Smooth muscle cell (in vitro differentiated cells): ENCODE results near the gene SPAG7. TPM values are rescaled to one million over a fixed set of nuclear protein-coding genes. Genes with fewer than 3 reads are reported as not detected.

Experiments used
- DNase-seq: peaks from one replicate; lab custom pipeline; 2025; ENCODE audit not compliant: unreplicated experiment; lab: John Stamatoyannopoulos, UW
- H2AFZ ChIP-seq: fragments of 200-600 bp; sonication (generic); 2 replicates; pipeline ENCODE4 v1.6.0; 2016; ENCODE audit warnings: antibody characterized with exemption, low read depth, mild to moderate bottlenecking
- H3F3A ChIP-seq: fragments of 200-600 bp; sonication (generic); 2 replicates; pipeline ENCODE4 v1.6.0; 2017; ENCODE audit warnings: antibody characterized with exemption, low read depth
- H3K27ac ChIP-seq: fragments of 200-600 bp; sonication (generic); 2 replicates; pipeline ENCODE4 v1.5.1; 2016; ENCODE audit warnings: low read depth, mild to moderate bottlenecking
- H3K27me3 ChIP-seq: fragments of 200-600 bp; sonication (generic); 2 replicates; pipeline ENCODE4 v1.6.1; 2016; ENCODE audit warnings: low read depth, mild to moderate bottlenecking
- H3K36me3 ChIP-seq: fragments of 200-600 bp; sonication (generic); 2 replicates; pipeline ENCODE4 v1.5.1; 2016; ENCODE audit warnings: low read depth
- H3K4me1 ChIP-seq: fragments of 200-600 bp; sonication (generic); 2 replicates; pipeline ENCODE4 v1.5.1; 2016; ENCODE audit warnings: low read depth
- H3K4me2 ChIP-seq: fragments of 200-600 bp; sonication (generic); 2 replicates; pipeline ENCODE4 v1.6.0; 2016; ENCODE audit warnings: mild to moderate bottlenecking
- H3K4me3 ChIP-seq: fragments of 200-600 bp; sonication (generic); 2 replicates; pipeline ENCODE4 v1.5.1; 2016; ENCODE audit warnings: mild to moderate bottlenecking
- H3K79me2 ChIP-seq: fragments of 200-600 bp; sonication (generic); 2 replicates; pipeline ENCODE4 v1.6.0; 2016; ENCODE audit warnings: low read depth, mild to moderate bottlenecking
- H3K9ac ChIP-seq: fragments of 200-600 bp; sonication (generic); 2 replicates; pipeline ENCODE4 v1.6.0; 2016; ENCODE audit warnings: low read depth
- H3K9me3 ChIP-seq: fragments of 200-600 bp; sonication (generic); replicated peaks from 2 replicates; pipeline ENCODE4 v1.5.1; 2016; ENCODE audit warnings: low read depth
- H4K20me1 ChIP-seq: fragments of 200-600 bp; sonication (generic); 2 replicates; pipeline ENCODE4 v1.6.0; 2016; ENCODE audit warnings: low read depth
- WGBS: methylation state at CpG from one replicate; pipeline ENCODE4 v1.1.7; 2016; ENCODE audit warnings: low lambda C conversion rate; 5-methylcytosine and 5-hydroxymethylcytosine counted together
- polyA plus RNA-seq: library from polyadenylated mRNA; unstranded; fragments of >200 nt; fragmentation: Nextera tagmentation; extraction: Ambion mirVana; gene quantifications from 2 replicates; pipeline ENCODE4 v1.2.1, GENCODE V29; 2016
- total RNA-seq: library from RNA; depleted of rRNA; stranded (reverse); fragments of >200 nt; gene quantifications from 2 replicates; pipeline ENCODE4 v1.2.3, GENCODE V29; 2014
- TF ChIP-seq, protein P1 (sequence below): fragments of 200-600 bp; sonication (generic); IDR thresholded peaks from 2 replicates; pipeline ENCODE4 v1.5.1; 2017; ENCODE audit warnings: borderline replicate concordance, mild to moderate bottlenecking, antibody characterized with exemption; ENCODE audit not compliant: insufficient read depth, poor library complexity, severe bottlenecking

Gene SPAG7
- total and polyA plus RNA-seq, 2 experiments from 2014 or later = 70.7 to 192 TPM

DNA sequence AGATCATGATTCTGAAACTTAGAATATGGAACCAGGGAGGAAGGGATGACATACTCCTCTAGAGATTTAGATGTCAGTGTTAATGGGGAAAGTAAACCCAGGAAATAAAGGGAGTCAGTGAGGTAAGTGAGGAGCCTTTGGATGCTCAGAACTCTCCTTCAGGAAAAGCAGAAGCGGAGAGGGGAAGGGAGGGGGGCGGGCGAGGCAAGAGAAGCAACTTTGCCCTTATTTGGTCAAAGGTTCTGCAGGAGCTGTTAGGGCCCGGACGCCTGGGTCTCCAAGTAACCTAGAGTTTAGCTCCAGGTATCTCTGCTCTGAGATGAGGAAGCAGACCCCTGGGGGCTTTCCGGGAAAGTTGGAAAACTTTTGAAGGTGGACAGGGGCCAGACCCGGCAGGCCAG, 20.6 kb downstream of the SPAG7 start:
- Histone ChIP-seq H3K4me3 (peak overlapping the region; percentile 96), H3K27me3 (no peaks in the 10 kb centered on the region), H3K4me2 (peak overlapping the region; percentile 90), H3K79me2 (peaks cover 54% of the 10 kb centered on the region), H3K4me1 (peaks cover 29% of the 10 kb centered on the region), H4K20me1 (peaks cover 37% of the 10 kb centered on the region), H2AFZ (no peak overlapping the region), H3K36me3 (no peaks in the 10 kb centered on the region), H3K9ac (peak overlapping the region; percentile 94), H3K27ac (peak overlapping the region; percentile 96), H3K9me3 (no peaks in the 10 kb centered on the region), H3F3A (peaks cover 41% of the 10 kb centered on the region)
- 0% methylated on average over 6 of the region's 7 CpGs for WGBS
- no peak for DNase-seq
- TF ChIP-seq, protein P1, sequence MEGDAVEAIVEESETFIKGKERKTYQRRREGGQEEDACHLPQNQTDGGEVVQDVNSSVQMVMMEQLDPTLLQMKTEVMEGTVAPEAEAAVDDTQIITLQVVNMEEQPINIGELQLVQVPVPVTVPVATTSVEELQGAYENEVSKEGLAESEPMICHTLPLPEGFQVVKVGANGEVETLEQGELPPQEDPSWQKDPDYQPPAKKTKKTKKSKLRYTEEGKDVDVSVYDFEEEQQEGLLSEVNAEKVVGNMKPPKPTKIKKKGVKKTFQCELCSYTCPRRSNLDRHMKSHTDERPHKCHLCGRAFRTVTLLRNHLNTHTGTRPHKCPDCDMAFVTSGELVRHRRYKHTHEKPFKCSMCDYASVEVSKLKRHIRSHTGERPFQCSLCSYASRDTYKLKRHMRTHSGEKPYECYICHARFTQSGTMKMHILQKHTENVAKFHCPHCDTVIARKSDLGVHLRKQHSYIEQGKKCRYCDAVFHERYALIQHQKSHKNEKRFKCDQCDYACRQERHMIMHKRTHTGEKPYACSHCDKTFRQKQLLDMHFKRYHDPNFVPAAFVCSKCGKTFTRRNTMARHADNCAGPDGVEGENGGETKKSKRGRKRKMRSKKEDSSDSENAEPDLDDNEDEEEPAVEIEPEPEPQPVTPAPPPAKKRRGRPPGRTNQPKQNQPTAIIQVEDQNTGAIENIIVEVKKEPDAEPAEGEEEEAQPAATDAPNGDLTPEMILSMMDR = no peak

DNA sequence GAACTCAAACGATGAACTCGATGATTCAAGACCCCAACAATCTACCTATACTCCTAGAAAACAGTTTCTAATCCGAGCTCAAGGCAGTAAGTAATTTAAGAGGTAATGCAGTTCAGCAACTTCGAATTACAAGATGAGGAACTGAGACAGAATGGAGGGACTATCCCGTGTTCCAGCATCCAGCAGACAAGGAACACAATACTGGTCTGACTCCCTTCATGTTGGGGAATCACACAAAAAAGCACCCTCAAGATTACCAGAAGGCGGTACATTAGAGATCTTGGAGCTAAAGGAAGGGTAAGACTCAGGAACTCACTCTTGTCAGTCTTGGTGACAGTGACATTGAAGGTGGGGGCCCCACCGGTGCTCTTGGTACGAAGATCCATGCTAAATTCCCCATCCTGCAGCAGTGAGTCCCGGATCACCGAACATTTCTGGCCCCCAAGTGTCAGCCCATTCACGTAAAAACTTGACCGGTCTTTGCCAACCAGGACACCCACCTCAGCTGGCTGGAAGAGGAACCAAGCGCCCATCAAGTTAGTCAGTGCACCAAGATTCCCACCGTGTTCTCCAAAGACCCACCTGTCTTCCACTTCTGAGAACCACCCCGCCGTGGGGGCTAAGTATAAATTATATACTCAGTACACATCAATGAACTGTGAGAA, 21.2 kb downstream of the SPAG7 start:
- H3K27ac ChIP-seq = peak overlapping the region; percentile 96
- 57% methylated on average over 16 of the region's 16 CpGs for WGBS
- H3K4me1 ChIP-seq = peaks cover 28% of the 10 kb centered on the region
- peak overlapping the region; percentile 90 for H3K4me2 ChIP-seq
- peak overlapping the region; percentile 94 for H3K9ac ChIP-seq
- H3K27me3 ChIP-seq = no peaks in the 10 kb centered on the region
- DNase-seq = no peak
- no peaks in the 10 kb centered on the region for H3K9me3 ChIP-seq
- peaks cover 45% of the 10 kb centered on the region for H3F3A ChIP-seq
- H4K20me1 ChIP-seq = peaks cover 40% of the 10 kb centered on the region
- peak overlapping the region; percentile 96 for H3K4me3 ChIP-seq
- TF ChIP-seq, protein P1 = no peak
- no peaks in the 10 kb centered on the region for H3K36me3 ChIP-seq
- H3K79me2 ChIP-seq = peaks cover 60% of the 10 kb centered on the region
- H2AFZ ChIP-seq = no peak overlapping the region

DNA sequence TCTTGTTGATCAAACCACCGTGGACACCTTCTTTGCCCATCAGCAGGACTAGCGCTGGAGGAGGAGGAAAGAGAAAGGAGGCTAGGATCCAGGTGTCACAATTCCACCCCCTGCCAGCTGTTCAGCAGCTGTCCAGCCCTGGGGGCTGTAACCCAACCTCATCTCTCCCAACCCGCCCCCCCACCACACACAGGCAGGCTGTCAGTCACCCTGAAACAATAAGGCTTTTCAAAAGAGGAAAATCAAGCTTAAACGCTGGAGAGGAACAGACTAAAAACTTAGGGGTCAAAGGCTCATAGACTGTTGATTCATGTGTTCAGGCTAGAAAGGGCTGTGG, 21.7 kb downstream of the SPAG7 start:
- Histone ChIP-seq H3K27me3 (no peaks in the 10 kb centered on the region), H3K27ac (peak overlapping the region; percentile 96), H3K4me1 (peaks cover 28% of the 10 kb centered on the region), H3K36me3 (no peaks in the 10 kb centered on the region), H3K9ac (peak overlapping the region; percentile 94), H2AFZ (no peak overlapping the region), H3K4me3 (peak overlapping the region; percentile 96), H3F3A (peaks cover 42% of the 10 kb centered on the region), H3K9me3 (no peaks in the 10 kb centered on the region), H3K4me2 (peak overlapping the region; percentile 90), H3K79me2 (peaks cover 65% of the 10 kb centered on the region), H4K20me1 (peaks cover 40% of the 10 kb centered on the region)
- DNase-seq = no peak
- TF ChIP-seq, protein P1 = no peak
- WGBS = 63% methylated on average over 4 of the region's 4 CpGs
